Transverse colon (tissue), 4 donors: Measurements from ENCODE around the gene ZBTB7C.

Source experiments
- CTCF ChIP-seq, 5 experiments: fragments of 200-600 bp in 3 of 5; fragments of 450-650 bp in 2 of 5; sonication (generic) in 3 of 5; IDR thresholded peaks; 1 replicate in 2 of 5; 2 replicates in 3 of 5; pipeline ENCODE4 v1.5.1; 2016 to 2017; ENCODE audit warnings: antibody characterized with exemption in 5 of 5, inconsistent platforms in 3 of 5, mild to moderate bottlenecking in 2 of 5, moderate library complexity in 1 of 5
- EP300 ChIP-seq: sonication (generic); formaldehyde crosslinking; IDR thresholded peaks from one replicate; pipeline ENCODE4 v1.6.1; 2017; ENCODE audit warnings: antibody characterized with exemption, low read depth
- POLR2A ChIP-seq: fragments of 450-650 bp; IDR thresholded peaks from one replicate; pipeline ENCODE4 v1.6.1; 2016; ENCODE audit warnings: antibody characterized with exemption, mild to moderate bottlenecking, moderate library complexity
- POLR2AphosphoS5 ChIP-seq, 3 donors: sonication (generic); formaldehyde crosslinking; IDR thresholded peaks; one replicate each; pipeline ENCODE4 v1.6.1; 2016; ENCODE audit warnings: antibody characterized with exemption in 3 of 3

- no peak for TF ChIP-seq POLR2A
- no peak for TF ChIP-seq CTCF (IDR thresholded peaks at IDR 0.05)
- no peak for TF ChIP-seq EP300
- no peak for TF ChIP-seq POLR2AphosphoS5 (IDR thresholded peaks at IDR 0.05)
These were observed 86.0 kb downstream of the ZBTB7C start for GRCh38 chr18:48323151-48323550.
